Lower leg skin (tissue), 4 donors: ENCODE measurements around the gene SRPK3. TPM values are rescaled to one million over a fixed set of nuclear protein-coding genes. Genes with fewer than 3 reads are reported as not detected.

ENCODE experiments used
- DNase-seq, 2 donors: peaks; one replicate each; pipeline ENCODE4 v3.0.0-alpha.2; 2019; ENCODE audit warnings: low spot score in 2 of 2
- H3K4me3 ChIP-seq: fragments of 200-600 bp; sonication (generic); 2 replicates; pipeline ENCODE4 v1.5.1; 2017; ENCODE audit warnings: mild to moderate bottlenecking, low read depth; ENCODE audit not compliant: poor library complexity, severe bottlenecking
- CTCF ChIP-seq, 3 donors: fragments of 450-650 bp; IDR thresholded peaks; one replicate each; pipeline ENCODE4 v1.5.1; 2016; ENCODE audit warnings: antibody characterized with exemption in 3 of 3, mild to moderate bottlenecking in 3 of 3, moderate library complexity in 2 of 3
- POLR2A ChIP-seq, 2 donors: fragments of 450-650 bp; IDR thresholded peaks; one replicate each; pipeline ENCODE4 v1.6.1; 2016 to 2017; ENCODE audit warnings: antibody characterized with exemption in 2 of 2, mild to moderate bottlenecking in 1 of 2, moderate library complexity in 1 of 2
- WGBS, 2 donors: methylation state at CpG; one replicate each; pipeline ENCODE4 v1.1.5; 2018; 5-methylcytosine and 5-hydroxymethylcytosine counted together
- intact Hi-C: fragments of 100-400 bp; cut with DNase I; formaldehyde crosslinking; loops from one replicate; pipeline ENCODE4 v1.15.0; 2023; ENCODE audit warnings: low total_unique reads
- total RNA-seq, 4 donors: library from RNA; depleted of rRNA; stranded (reverse); fragments of >200 nt; gene quantifications; one replicate each; pipeline ENCODE4 v1.1.0, GENCODE V29; 2016

SRPK3 gene
- total RNA-seq, 4 donors from 2014 or later: 0.30 to 0.79 (median 0.36) TPM; not detected in 1

GRCh38 chrX:153769158-153769864 is 11.5 kb upstream of the SRPK3 start:
- no peak overlapping the region for H3K4me3 ChIP-seq
- 88 to 93% methylated on average over 12 to 23 of the region's 23 CpGs for WGBS, 2 donors
- no peak for DNase-seq
- intact Hi-C loops: no loop called here
- TF ChIP-seq POLR2A (IDR thresholded peaks at IDR 0.05) (no peak), CTCF (IDR thresholded peaks at IDR 0.05) (no peak)

DNA sequence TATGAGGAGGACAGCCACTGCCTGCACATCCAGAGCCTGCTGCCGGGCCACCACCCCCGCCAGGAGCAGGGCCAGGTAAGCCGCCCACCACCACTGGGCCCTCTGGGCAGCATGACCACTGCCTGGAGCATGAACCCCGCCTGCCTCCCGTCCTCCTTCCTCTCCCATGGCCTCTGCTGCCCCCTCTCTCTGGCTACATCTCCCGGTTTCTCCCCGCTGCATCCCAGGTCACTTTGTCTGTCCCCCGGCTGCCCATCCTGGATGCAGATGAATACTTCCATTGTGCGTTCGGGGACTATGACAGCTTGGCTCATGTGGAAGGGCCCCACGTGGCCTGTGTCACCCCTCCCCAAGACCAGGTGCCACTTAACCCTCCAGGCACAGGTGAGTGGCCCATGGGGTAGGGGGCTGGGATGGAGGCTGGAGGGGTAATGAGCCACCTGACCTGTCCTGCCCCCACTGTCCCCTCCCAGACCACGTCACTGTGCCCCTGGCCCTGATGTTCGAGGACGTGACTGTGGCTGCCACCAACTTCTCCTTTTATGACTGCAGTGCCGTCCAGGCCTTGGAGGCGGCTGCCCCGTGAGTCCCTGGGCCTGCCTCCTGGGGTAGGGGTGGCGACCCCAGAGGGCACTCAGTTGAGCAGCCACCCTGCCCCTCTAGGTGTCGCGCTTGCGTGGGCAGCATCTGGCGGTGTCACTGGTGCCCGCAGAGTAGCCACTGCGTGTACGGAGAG is 10.8 kb upstream of the SRPK3 start:
- no peak overlapping the region for H3K4me3 ChIP-seq
- 87 to 91% methylated on average over 8 to 23 of the region's 25 CpGs for WGBS, 2 donors
- intact Hi-C loops: loop anchor here (5.0 kb wide), 1 partner anchor 1888 kb away; no protein-coding TSS in a partner anchor
- DNase-seq: no peak
- TF ChIP-seq POLR2A (IDR thresholded peaks at IDR 0.05) (no peak), CTCF (IDR thresholded peaks at IDR 0.05) (no peak)

DNA sequence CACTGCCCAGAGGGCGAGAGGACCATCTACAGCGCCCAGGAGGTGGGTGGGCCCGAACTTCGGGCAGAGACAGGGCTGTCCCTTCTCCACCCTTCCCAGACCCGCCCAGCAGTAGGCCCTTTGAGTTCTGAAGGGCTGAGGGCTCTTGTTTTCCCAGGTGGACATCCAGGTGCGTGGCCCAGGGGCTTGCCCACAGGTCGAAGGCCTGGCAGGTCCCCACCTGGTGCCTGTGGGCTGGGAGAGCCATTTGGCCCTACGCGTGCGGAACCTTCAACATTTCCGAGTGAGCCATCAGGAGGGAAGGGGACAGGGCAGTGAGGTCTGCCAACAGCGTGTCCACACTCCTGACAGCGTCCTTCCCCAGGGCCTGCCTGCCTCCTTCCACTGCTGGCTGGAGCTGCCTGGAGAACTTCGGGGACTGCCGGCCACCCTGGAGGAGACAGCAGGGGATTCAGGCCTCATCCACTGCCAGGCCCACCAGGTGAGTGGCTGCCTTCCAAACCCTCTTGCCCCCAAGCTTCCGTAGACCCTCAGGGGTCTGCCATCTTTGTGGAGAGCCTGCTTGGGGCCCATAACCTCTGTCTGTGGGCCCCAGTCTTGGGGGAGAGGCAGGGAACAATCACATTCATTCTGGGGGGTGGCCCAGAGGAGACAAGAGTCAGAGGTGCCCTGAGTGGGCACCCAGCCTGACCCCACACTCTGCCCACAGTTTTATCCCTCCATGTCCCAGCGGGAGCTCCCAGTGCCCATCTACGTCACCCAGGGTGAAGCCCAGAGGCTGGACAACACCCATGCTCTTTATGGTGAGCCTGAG is 10.0 kb upstream of the SRPK3 start:
- no peak for DNase-seq
- intact Hi-C loops: loop anchor here (5.0 kb wide), 1 partner anchor 1889 kb away; no protein-coding TSS in a partner anchor
- 89% methylated on average over 17 of the region's 18 CpGs; no CpG with 5 or more reads in 1 of the 2 donors for WGBS, 2 donors
- no peak overlapping the region for H3K4me3 ChIP-seq
- no peak for TF ChIP-seq POLR2A (IDR thresholded peaks at IDR 0.05)
- TF ChIP-seq CTCF (IDR thresholded peaks at IDR 0.05): no peak

DNA sequence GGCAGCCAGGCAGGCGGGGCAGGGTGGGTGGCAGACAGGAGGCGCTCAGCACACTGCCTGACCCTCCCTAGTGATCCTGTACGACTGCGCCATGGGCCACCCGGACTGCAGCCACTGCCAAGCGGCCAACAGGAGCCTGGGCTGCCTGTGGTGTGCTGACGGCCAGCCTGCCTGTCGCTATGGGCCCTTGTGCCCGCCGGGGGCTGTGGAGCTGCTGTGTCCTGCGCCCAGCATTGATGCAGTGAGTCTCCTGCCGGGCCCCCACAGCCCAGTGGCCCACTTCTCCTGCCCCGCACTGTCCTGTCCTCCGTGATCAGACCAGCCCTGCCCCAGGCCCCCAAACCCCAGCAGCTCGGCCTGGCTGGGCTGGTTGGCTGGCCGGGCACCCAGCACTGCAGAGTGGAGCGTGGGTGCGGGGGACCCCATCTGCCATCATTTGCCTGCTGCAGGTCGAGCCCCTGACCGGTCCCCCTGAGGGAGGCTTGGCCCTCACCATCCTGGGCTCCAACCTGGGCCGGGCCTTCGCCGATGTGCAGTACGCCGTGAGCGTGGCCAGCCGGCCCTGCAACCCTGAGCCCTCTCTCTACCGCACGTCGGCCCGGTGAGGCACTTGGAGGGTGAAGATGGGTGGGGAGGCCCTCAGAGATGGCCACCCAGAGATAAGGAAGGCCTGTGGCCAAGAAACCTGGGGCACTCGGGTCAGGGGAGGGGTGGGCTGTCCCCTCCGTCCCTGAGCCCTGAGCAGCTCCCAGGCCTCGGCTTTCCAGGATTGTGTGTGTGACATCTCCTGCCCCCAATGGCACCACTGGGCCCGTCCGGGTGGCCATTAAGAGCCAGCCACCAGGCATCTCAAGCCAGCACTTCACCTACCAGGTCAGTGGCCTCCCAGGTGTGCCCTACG is 9.2 kb upstream of the SRPK3 start:
- TF ChIP-seq POLR2A (IDR thresholded peaks at IDR 0.05): no peak
- TF ChIP-seq CTCF (IDR thresholded peaks at IDR 0.05): no peak
- no peak for DNase-seq
- 87 to 93% methylated on average over 2 to 30 of the region's 37 CpGs for WGBS, 2 donors
- intact Hi-C loops: loop anchor here (5.0 kb wide), 1 partner anchor 1889 kb away; no protein-coding TSS in a partner anchor
- no peak overlapping the region for H3K4me3 ChIP-seq
